Head of caudate nucleus (tissue), 42 donors: ENCODE results near the gene TMX2.

Experiments used
- DNase-seq, 42 donors: peaks; one replicate each; pipeline versions ENCODE4 v3.0.0 to v3.0.0-alpha.2; 2020 to 2021; ENCODE audit warnings: mixed read lengths in 7 of 42
- intact Hi-C: fragments of 100-400 bp; cut with DNase I; formaldehyde crosslinking; loops from one replicate; pipeline ENCODE4 v1.15.0; 2022

Gene TMX2

GRCh38 chr11:57761301-57762234, 49.2 kb downstream of the TMX2 start, which contains the start of gene CTNND1:
CTNND1 (plus strand) TSS chr11:57761802; CDS start chr11:57791479, 29,677 bp downstream.
- intact Hi-C loops, result no loop called here
- peak; percentile 65 to 95 (median 86) for DNase-seq

- peak in 12 of 42 donors; percentile 13 to 58 (median 32) for DNase-seq
- intact Hi-C loops, result no loop called here
These were observed 50.0 kb downstream of the TMX2 start for GRCh38 chr11:57762235-57762861.

GRCh38 chr11:57763568-57763967, 51.2 kb downstream of the TMX2 start:
- intact Hi-C loops, result no loop called here
- DNase-seq, result peak in 2 of 42 donors; percentile 21 to 35

- intact Hi-C loops, result no loop called here
- DNase-seq, result no peak
These were observed 51.6 kb downstream of the TMX2 start for GRCh38 chr11:57764021-57764420.

- intact Hi-C loops, result no loop called here
- no peak for DNase-seq
These were observed 52.2 kb downstream of the TMX2 start for GRCh38 chr11:57764566-57764965.

- intact Hi-C loops, result no loop called here
- DNase-seq, result no peak
These were observed 52.6 kb downstream of the TMX2 start for GRCh38 chr11:57764972-57765371.

GRCh38 chr11:57770793-57771192, 58.4 kb downstream of the TMX2 start:
- no peak for DNase-seq
- intact Hi-C loops, result no loop called here

GRCh38 chr11:57771365-57771764, 59.0 kb downstream of the TMX2 start:
- DNase-seq, result no peak
- intact Hi-C loops, result no loop called here

- intact Hi-C loops, result no loop called here
- DNase-seq, result no peak
These were observed 60.2 kb downstream of the TMX2 start for GRCh38 chr11:57772562-57772961.

GRCh38 chr11:57773026-57773598, 60.7 kb downstream of the TMX2 start:
- no peak for DNase-seq
- intact Hi-C loops, result no loop called here

- intact Hi-C loops, result no loop called here
- no peak for DNase-seq
These were observed 63.1 kb downstream of the TMX2 start for GRCh38 chr11:57775491-57775890.

GRCh38 chr11:57776031-57776521, 63.7 kb downstream of the TMX2 start:
- no peak for DNase-seq

GRCh38 chr11:57776577-57777210, 64.3 kb downstream of the TMX2 start:
- intact Hi-C loops, result no loop called here
- peak in 9 of 42 donors; percentile 16 to 74 (median 51) for DNase-seq

More at GRCh38 chr11:57776031-57776521, 63.7 kb downstream of the TMX2 start:
- intact Hi-C loops, result no loop called here

GRCh38 chr11:57777969-57778317, 65.5 kb downstream of the TMX2 start:
- intact Hi-C loops, result no loop called here
- no peak for DNase-seq

GRCh38 chr11:57778318-57779037, 66.1 kb downstream of the TMX2 start:
- intact Hi-C loops, result no loop called here
- DNase-seq, result peak; percentile 41 to 90 (median 77)

- peak in 32 of 42 donors; percentile 29 to 82 (median 58) for DNase-seq
- intact Hi-C loops, result no loop called here
These were observed 66.9 kb downstream of the TMX2 start for GRCh38 chr11:57779276-57779675.

GRCh38 chr11:57781529-57781943, 69.1 kb downstream of the TMX2 start:
- no peak for DNase-seq

GRCh38 chr11:57785072-57785471, 72.7 kb downstream of the TMX2 start:
- DNase-seq, result no peak
- intact Hi-C loops, result no loop called here

More at GRCh38 chr11:57781529-57781943, 69.1 kb downstream of the TMX2 start:
- intact Hi-C loops, result no loop called here

GRCh38 chr11:57786436-57786835, 74.0 kb downstream of the TMX2 start:
- intact Hi-C loops, result no loop called here
- no peak for DNase-seq
